ENCODE data around the gene ATN1. TPM values are rescaled to one million over a fixed set of nuclear protein-coding genes. Genes with fewer than 3 reads are reported as not detected.
A peak's percentile ranks its signal among the peaks of the same experiment; 100 is the strongest.

ATN1 gene
- total RNA-seq, 2 experiments from 2014 or later = 0.98 to 6.7 TPM

DNA sequence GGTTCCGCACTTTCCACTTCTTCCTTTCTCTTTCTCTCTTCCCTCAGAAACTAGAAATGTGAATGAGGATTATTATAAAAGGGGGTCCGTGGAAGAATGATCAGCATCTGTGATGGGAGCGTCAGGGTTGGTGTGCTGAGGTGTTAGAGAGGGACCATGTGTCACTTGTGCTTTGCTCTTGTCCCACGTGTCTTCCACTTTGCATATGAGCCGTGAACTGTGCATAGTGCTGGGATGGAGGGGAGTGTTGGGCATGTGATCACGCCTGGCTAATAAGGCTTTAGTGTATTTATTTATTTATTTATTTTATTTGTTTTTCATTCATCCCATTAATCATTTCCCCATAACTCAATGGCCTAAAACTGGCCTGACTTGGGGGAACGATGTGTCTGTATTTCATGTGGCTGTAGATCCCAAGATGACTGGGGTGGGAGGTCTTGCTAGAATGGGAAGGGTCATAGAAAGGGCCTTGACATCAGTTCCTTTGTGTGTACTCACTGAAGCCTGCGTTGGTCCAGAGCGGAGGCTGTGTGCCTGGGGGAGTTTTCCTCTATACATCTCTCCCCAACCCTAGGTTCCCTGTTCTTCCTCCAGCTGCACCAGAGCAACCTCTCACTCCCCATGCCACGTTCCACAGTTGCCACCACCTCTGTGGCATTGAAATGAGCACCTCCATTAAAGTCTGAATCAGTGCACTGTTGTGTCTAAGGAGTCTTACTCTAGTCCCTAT, 4.6 kb upstream of the ATN1 start:
- Histone ChIP-seq H3K4me1 (ENCODE audit: insufficient read depth, low read length, poor library complexity, severe bottlenecking) (peaks cover 64% of the 10 kb centered on the region), H3K36me3 (ENCODE audit: insufficient read depth, low read length) (peaks cover 5% of the 10 kb centered on the region; the same call in 1 of the 2 replicates), H4K20me1 (ENCODE audit: insufficient read depth, low read length) (no peaks in the 10 kb centered on the region), H3K4me3 (ENCODE audit: low read depth, low read length, poor library complexity, severe bottlenecking) (peak overlapping the region; percentile 55), H3K9me3 (ENCODE audit: low read length) (no peaks in the 10 kb centered on the region), H3K27ac (ENCODE audit: low read depth, low read length, poor library complexity, severe bottlenecking) (peak overlapping the region; percentile 89), H2AFZ (ENCODE audit: low read length) (no peak overlapping the region), H3K4me2 (ENCODE audit: low read length) (peak overlapping the region; percentile 77), H3K79me2 (ENCODE audit: insufficient read depth, low read depth, low read length) (no peaks in the 10 kb centered on the region), H3K9me2 (ENCODE audit: insufficient read depth, low read length) (no peaks in the 10 kb centered on the region)
- no peak for TF ChIP-seq EZH2phosphoT487 (IDR thresholded peaks at IDR 0.05; ENCODE audit: borderline replicate concordance, low read depth, low read length)
- TF ChIP-seq, protein P1, sequence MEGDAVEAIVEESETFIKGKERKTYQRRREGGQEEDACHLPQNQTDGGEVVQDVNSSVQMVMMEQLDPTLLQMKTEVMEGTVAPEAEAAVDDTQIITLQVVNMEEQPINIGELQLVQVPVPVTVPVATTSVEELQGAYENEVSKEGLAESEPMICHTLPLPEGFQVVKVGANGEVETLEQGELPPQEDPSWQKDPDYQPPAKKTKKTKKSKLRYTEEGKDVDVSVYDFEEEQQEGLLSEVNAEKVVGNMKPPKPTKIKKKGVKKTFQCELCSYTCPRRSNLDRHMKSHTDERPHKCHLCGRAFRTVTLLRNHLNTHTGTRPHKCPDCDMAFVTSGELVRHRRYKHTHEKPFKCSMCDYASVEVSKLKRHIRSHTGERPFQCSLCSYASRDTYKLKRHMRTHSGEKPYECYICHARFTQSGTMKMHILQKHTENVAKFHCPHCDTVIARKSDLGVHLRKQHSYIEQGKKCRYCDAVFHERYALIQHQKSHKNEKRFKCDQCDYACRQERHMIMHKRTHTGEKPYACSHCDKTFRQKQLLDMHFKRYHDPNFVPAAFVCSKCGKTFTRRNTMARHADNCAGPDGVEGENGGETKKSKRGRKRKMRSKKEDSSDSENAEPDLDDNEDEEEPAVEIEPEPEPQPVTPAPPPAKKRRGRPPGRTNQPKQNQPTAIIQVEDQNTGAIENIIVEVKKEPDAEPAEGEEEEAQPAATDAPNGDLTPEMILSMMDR (conservative IDR thresholded peaks at IDR 0.05; ENCODE audit: low read length) = no peak
- intact Hi-C loops (cut with micrococcal nuclease; ENCODE audit: unreplicated experiment) = loop anchor here (2.0 kb wide), 1 partner anchor 32 kb away; no protein-coding TSS in a partner anchor
- CTCF ChIA-PET (ENCODE audit: unreplicated experiment) = interaction anchor here (1.1 to 1.3 kb wide), 3 partner anchors 15 to 36 kb away, joined by 3 to 4 read pairs (median 3); no protein-coding TSS in a partner anchor
- TSS peak; percentile 93 for BruUV-seq (replicated peaks)
- DNase-seq (ENCODE audit: low spot score) = peak; percentile 43
- POLR2A ChIA-PET = interaction anchor here (0.7 to 1.5 kb wide), 8 partner anchors 14 to 72 kb away, joined by 3 to 8 read pairs (median 4); partner anchors contain the start of genes C12orf57, CDCA3 and RNU7-1

DNA sequence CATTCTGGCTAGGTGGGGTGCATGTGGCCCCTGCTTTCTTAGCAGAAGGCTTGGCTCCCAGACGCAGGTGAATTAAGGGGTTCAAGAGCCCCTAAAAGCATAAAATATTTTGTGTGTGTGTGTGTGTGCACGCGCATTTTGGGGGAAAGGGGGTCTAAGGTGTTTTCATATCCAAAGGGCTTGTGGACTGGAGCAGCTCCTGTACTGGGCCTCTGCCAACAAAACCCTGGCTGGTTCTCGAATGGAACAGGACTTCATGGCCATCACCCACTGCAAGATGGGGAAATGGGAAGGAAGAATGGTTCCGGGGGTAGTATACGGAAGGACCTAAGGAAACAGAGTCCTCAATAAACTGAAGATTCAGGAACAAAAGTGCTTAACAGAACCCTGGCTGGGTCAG, 3.9 kb upstream of the ATN1 start:
- H3K4me1 ChIP-seq (ENCODE audit: insufficient read depth, low read length, poor library complexity, severe bottlenecking) = peaks cover 64% of the 10 kb centered on the region
- H3K9me3 ChIP-seq (ENCODE audit: low read length) = no peaks in the 10 kb centered on the region
- H3K36me3 ChIP-seq (ENCODE audit: insufficient read depth, low read length) = peaks cover 5% of the 10 kb centered on the region; the same call in 1 of the 2 replicates
- H3K9me2 ChIP-seq (ENCODE audit: insufficient read depth, low read length) = no peaks in the 10 kb centered on the region
- TF ChIP-seq, protein P1 (conservative IDR thresholded peaks at IDR 0.05; ENCODE audit: low read length) = no peak
- TF ChIP-seq EZH2phosphoT487 (IDR thresholded peaks at IDR 0.05; ENCODE audit: borderline replicate concordance, low read depth, low read length) = no peak
- CTCF ChIA-PET (ENCODE audit: unreplicated experiment) = interaction anchor here (1.1 kb wide), 1 partner anchor 14 kb away, joined by 3 read pairs; no protein-coding TSS in a partner anchor
- no peaks in the 10 kb centered on the region for H4K20me1 ChIP-seq (ENCODE audit: insufficient read depth, low read length)
- intact Hi-C loops (cut with micrococcal nuclease; ENCODE audit: unreplicated experiment) = loop anchor here (1.0 to 2.0 kb wide), 5 partner anchors 33 to 185 kb away; partner anchors contain the start of genes C1R, C1RL, EMG1 and PHB2
- no peak for DNase-seq (ENCODE audit: low spot score)
- H3K4me3 ChIP-seq (ENCODE audit: low read depth, low read length, poor library complexity, severe bottlenecking) = no peak overlapping the region
- POLR2A ChIA-PET = interaction anchor here (0.6 to 1.5 kb wide), 6 partner anchors 13 to 72 kb away, joined by 3 to 7 read pairs (median 3); partner anchors contain the start of genes C12orf57 and CDCA3
- no peak overlapping the region for H2AFZ ChIP-seq (ENCODE audit: low read length)
- H3K4me2 ChIP-seq (ENCODE audit: low read length) = peak overlapping the region; percentile 77
- H3K79me2 ChIP-seq (ENCODE audit: insufficient read depth, low read depth, low read length) = no peaks in the 10 kb centered on the region
- no peak overlapping the region for H3K27ac ChIP-seq (ENCODE audit: low read depth, low read length, poor library complexity, severe bottlenecking)
- BruUV-seq (replicated peaks) = no TSS peak

Measured in OCI-LY7 (cell line).